Stimulated activated CD8-positive, alpha-beta memory T cell treated with anti-CD3 and anti-CD28 coated beads, Interleukin-2, amount 100 ng/mL, for 48 hours (primary cell): ENCODE measurements around the gene PRRC2C.

Experiments
- DNase-seq, 2 donors: peaks; one replicate each; pipeline ENCODE4 v3.0.0-alpha.2; 2020; ENCODE audit warnings: low read depth in 2 of 2

PRRC2C gene

GRCh38 chr1:171636141-171636540 lies 150.8 kb downstream of the PRRC2C start:
- DNase-seq, result no peak

- no peak for DNase-seq
Observed at GRCh38 chr1:171637928-171638576, 152.7 kb downstream of the PRRC2C start.

GRCh38 chr1:171640225-171640624 lies 154.9 kb downstream of the PRRC2C start:
- no peak for DNase-seq

GRCh38 chr1:171641076-171641864 lies 155.9 kb downstream of the PRRC2C start:
- no peak for DNase-seq

GRCh38 chr1:171642197-171642596 lies 156.9 kb downstream of the PRRC2C start:
- no peak for DNase-seq
